HepG2 (cell line): ENCODE data around the gene RANBP6. TPM values are rescaled to one million over a fixed set of nuclear protein-coding genes. Genes with fewer than 3 reads are reported as not detected.

ENCODE experiments used
- ATAC-seq: fragments of 200-7000 bp; cut with Tn5 transposase; 3 replicates; pipeline ENCODE4 v1.9.1; 2020; ENCODE audit warnings: mild to moderate bottlenecking, moderate library complexity
- BruUV-seq: library from RNA; stranded (reverse); fragments of 400-500 nt; replicated peaks from 2 replicates; lab custom pipeline; 2021; lab: Mats Ljungman, UMichigan
- CTCF ChIA-PET: fragments of 300-600 bp; formaldehyde crosslinking; extraction: SDS; loops from one replicate; lab custom pipeline; 2021; ENCODE audit warnings: low total read pairs, inconsistent platforms, low intra/inter-chr PET ratio; lab: Yijun Ruan, JAX
- POLR2A ChIA-PET: fragments of 350-600 bp; sonication (Branson Sonifier 250); formaldehyde crosslinking; loops from one replicate; lab custom pipeline; 2020; ENCODE audit warnings: antibody characterized with exemption, inconsistent platforms; lab: Yijun Ruan, JAX
- DNase-seq: peaks from one replicate; pipeline ENCODE4 v3.0.0-alpha.2; 2015; ENCODE audit warnings: low spot score
- FAIRE-seq: peaks from 3 replicates; lab custom pipeline; 2011; peaks lifted over from hg19 to GRCh38; lab: Jason Lieb, UNC
- H2AFZ ChIP-seq: one replicate; pipeline ENCODE4 v1.6.1; 2011; ENCODE audit warnings: low read length, inconsistent platforms
- H3K27ac ChIP-seq: fragments of 300-600 bp; 3 replicates; pipeline ENCODE4 v1.8.0; 2011; ENCODE audit warnings: mixed run types, mild to moderate bottlenecking, mixed read lengths, low read length, inconsistent platforms; ENCODE audit not compliant: insufficient read depth; ENCODE audit errors: extremely low read length
- H3K27me3 ChIP-seq, 2 experiments: fragments of 200-600 bp in 1 of 2; 2 replicates in 1 of 2; 3 replicates in 1 of 2; pipeline versions ENCODE4 v1.6.0 to v1.8.0; 2011; ENCODE audit warnings: low read length in 2 of 2, mild to moderate bottlenecking in 2 of 2, moderate library complexity in 2 of 2, inconsistent platforms in 1 of 2; ENCODE audit not compliant: insufficient read depth in 2 of 2, control insufficient read depth in 1 of 2
- H3K36me3 ChIP-seq, 2 experiments: fragments of 200-600 bp in 1 of 2; replicated peaks in 1 of 2; 2 replicates in 1 of 2; 3 replicates in 1 of 2; pipeline versions ENCODE4 v1.5.1 to v1.8.0; 2011; ENCODE audit warnings: low read length in 2 of 2, inconsistent platforms in 1 of 2; ENCODE audit not compliant: insufficient read depth in 2 of 2, control insufficient read depth in 1 of 2
- H3K4me1 ChIP-seq: 2 replicates; pipeline ENCODE4 v1.5.1; 2012; ENCODE audit warnings: low read length, inconsistent platforms; ENCODE audit not compliant: insufficient read depth
- H3K4me2 ChIP-seq: 2 replicates; pipeline ENCODE4 v1.6.0; 2011; ENCODE audit warnings: low read depth, low read length, inconsistent platforms
- H3K4me3 ChIP-seq, 3 experiments: fragments of 200-600 bp in 1 of 3; sonication (generic), shearing (Covaris generic) in 1 of 3; replicated peaks in 1 of 3; 2 replicates each; pipeline ENCODE4 v1.5.1; 2011 to 2016; ENCODE audit warnings: low read length in 3 of 3, inconsistent platforms in 2 of 3, low read depth in 2 of 3, mild to moderate bottlenecking in 2 of 3, control low read depth in 1 of 3, mixed read lengths in 1 of 3; ENCODE audit not compliant: insufficient read depth in 1 of 3
- H3K79me2 ChIP-seq: one replicate; pipeline ENCODE4 v1.6.1; 2011; ENCODE audit warnings: low read length, inconsistent platforms; ENCODE audit not compliant: insufficient read depth
- H3K9ac ChIP-seq: 2 replicates; pipeline ENCODE4 v1.6.0; 2011; ENCODE audit warnings: mild to moderate bottlenecking, low read depth, low read length, inconsistent platforms; ENCODE audit not compliant: insufficient read depth
- H3K9me3 ChIP-seq: 2 replicates; pipeline ENCODE4 v1.5.1; 2012; ENCODE audit warnings: mild to moderate bottlenecking, low read length
- H4K20me1 ChIP-seq: 2 replicates; pipeline ENCODE4 v1.6.0; 2011; ENCODE audit warnings: inconsistent platforms, mild to moderate bottlenecking, low read length, moderate library complexity; ENCODE audit not compliant: insufficient read depth
- E2F2 ChIP-seq: sonication (generic); formaldehyde crosslinking; IDR thresholded peaks from 2 replicates; pipeline ENCODE4 v1.4.0; 2020; ENCODE audit warnings: missing genetic modification reagents, borderline replicate concordance
- GPBP1L1 ChIP-seq: sonication (generic); formaldehyde crosslinking; IDR thresholded peaks from 2 replicates; pipeline ENCODE4 v1.5.0; 2020; ENCODE audit warnings: mild to moderate bottlenecking, missing genetic modification reagents
- MED1 ChIP-seq: sonication (generic); formaldehyde crosslinking; IDR thresholded peaks from 2 replicates; pipeline ENCODE4 v1.4.0; 2020; ENCODE audit warnings: missing genetic modification reagents
- ZNF354B ChIP-seq: sonication (generic); formaldehyde crosslinking; IDR thresholded peaks from 2 replicates; pipeline ENCODE4 v1.8.0; 2022; ENCODE audit warnings: mild to moderate bottlenecking, missing genetic modification reagents
- ZNF766 ChIP-seq: sonication (generic); formaldehyde crosslinking; IDR thresholded peaks from 2 replicates; pipeline ENCODE4 v1.5.0; 2020; ENCODE audit warnings: missing genetic modification reagents, borderline replicate concordance
- ZUFSP ChIP-seq: sonication (generic); formaldehyde crosslinking; IDR thresholded peaks from 2 replicates; pipeline ENCODE4 v1.9.0; 2021; ENCODE audit warnings: missing genetic modification reagents, mild to moderate bottlenecking, borderline replicate concordance
- WGBS: methylation state at CpG from one replicate; pipeline ENCODE4 v1.1.6; 2017; ENCODE audit warnings: low lambda C conversion rate; 5-methylcytosine and 5-hydroxymethylcytosine counted together
- in situ Hi-C: cut with HindIII; loops from 2 replicates; pipeline ENCODE4 v1.10.0; 2017; ENCODE audit warnings: low pct_unique_long_range_greater_than_20kb; ENCODE audit not compliant: extremely low pct_ligation_motif_present
- intact Hi-C: fragments of 100-400 bp; cut with micrococcal nuclease; formaldehyde crosslinking; loops from one replicate; pipeline ENCODE4 v1.10.0; 2022; ENCODE audit not compliant: unreplicated experiment
- polyA plus RNA-seq, 8 experiments: library from polyadenylated mRNA; depleted of rRNA in 3 of 8; stranded (reverse) in 7 of 8; unstranded in 1 of 8; fragments of >200 nt; fragmentation: Illumina TruSeq in 4 of 8; extraction: Trizol in 4 of 8; gene quantifications; 2 replicates each; pipeline versions ENCODE4 v1.2.1 to v1.2.3, GENCODE V29; 2011 to 2016; ENCODE audit warnings: low read depth in 4 of 8, missing spikeins in 1 of 8, mixed read lengths in 1 of 8; ENCODE audit not compliant: insufficient read depth in 1 of 8
- total RNA-seq, 5 experiments: library from RNA; depleted of rRNA; stranded (reverse); fragments of >200 nt; fragmentation: Illumina TruSeq; extraction: Trizol; gene quantifications; 2 replicates each; pipeline ENCODE4 v1.2.3, GENCODE V29; 2016; ENCODE audit warnings: low read depth in 1 of 5

The RANBP6 gene
- total and polyA plus RNA-seq, 2 of the 13 experiments (the other 11 are each of a cell fraction or from before 2014, with no cell fraction given) = 7.5 to 26.0 TPM

- TF ChIP-seq GPBP1L1 (CRISPR knock-in tag) (no peak), E2F2 (CRISPR knock-in tag) (no peak)
These were observed 31.6 kb upstream of the RANBP6 start (continued) for GRCh38 chr9:6047020-6047419.

GRCh38 chr9:6045364-6045763 is 29.9 kb upstream of the RANBP6 start:
- ATAC-seq (no peak), FAIRE-seq (no peak), DNase-seq (no peak)
- CTCF ChIA-PET = no interaction called here
- Histone ChIP-seq H3K4me2 (no peak overlapping the region), H3K4me1 (peaks cover 7% of the 10 kb centered on the region; the same call in 1 of the 2 replicates), H3K9ac (no peak overlapping the region), H2AFZ (no peak overlapping the region), H3K27me3 (0 out of 5 replicates have a peak, but pooled peaks cover 0 to 6% of the 10 kb centered on the region in 2 experiments), H4K20me1 (no peaks in the 10 kb centered on the region), H3K27ac (no peak overlapping the region), H3K79me2 (no peaks in the 10 kb centered on the region), H3K9me3 (no peaks in the 10 kb centered on the region), H3K36me3 (no peaks in the 10 kb centered on the region), H3K4me3 (no peak overlapping the region)
- WGBS = 41% methylated on average over 3 of the region's 4 CpGs
- POLR2A ChIA-PET = no interaction called here
- in situ Hi-C loops = loop anchor here (5.0 kb wide), 1 partner anchor 158 kb away; no protein-coding TSS in a partner anchor
- no TSS peak for BruUV-seq
- intact Hi-C loops = no loop called here
- TF ChIP-seq ZUFSP (CRISPR knock-in tag) = no peak
- TF ChIP-seq MED1 = no peak
- no peak for TF ChIP-seq ZNF354B (CRISPR knock-in tag)
- no peak for TF ChIP-seq ZNF766 (CRISPR knock-in tag)
